Right cardiac atrium (tissue), 5 donors: ENCODE data around the gene LGALS1. TPM values are rescaled to one million over a fixed set of nuclear protein-coding genes. Genes with fewer than 3 reads are reported as not detected.

ENCODE experiments used
- ATAC-seq, 2 donors: fragments of 200-7000 bp; cut with Tn5 transposase; one replicate each; pipeline versions ENCODE4 v1.8.0 to v1.9.1; 2020; ENCODE audit warnings: moderate library complexity in 2 of 2, mild to moderate bottlenecking in 1 of 2
- DNase-seq, 3 donors: peaks; one replicate each; pipeline ENCODE4 v3.0.0-alpha.2; 2020
- H3K27ac ChIP-seq: one replicate; pipeline ENCODE4 v1.5.1; 2013; ENCODE audit warnings: mild to moderate bottlenecking, low read length, control low read depth, moderate library complexity
- H3K27me3 ChIP-seq: one replicate; pipeline ENCODE4 v1.6.1; 2013; ENCODE audit not compliant: control insufficient read depth, insufficient read depth
- H3K4me1 ChIP-seq: one replicate; pipeline ENCODE4 v1.6.1; 2013; ENCODE audit warnings: low read length; ENCODE audit not compliant: control insufficient read depth, insufficient read depth
- H3K4me3 ChIP-seq: one replicate; pipeline ENCODE4 v1.5.1; 2013; ENCODE audit warnings: low read length, control low read depth
- H3K9me3 ChIP-seq: one replicate; pipeline ENCODE4 v1.6.1; 2013; ENCODE audit warnings: low read length; ENCODE audit not compliant: control insufficient read depth
- WGBS: extraction: QIAGEN DNeasy Blood & Tissue Kit; methylation state at CpG from one replicate; pipeline ENCODE4 v1.1.7; 2013; 5-methylcytosine and 5-hydroxymethylcytosine counted together
- intact Hi-C, 4 donors: fragments of 100-400 bp; cut with DNase I; formaldehyde crosslinking; loops; one replicate each; pipeline versions ENCODE4 v1.11.0 to v1.14.0; 2022 to 2023
- polyA plus RNA-seq: library from polyadenylated mRNA; stranded (reverse); fragments of 200-250 nt; gene quantifications from one replicate; pipeline ENCODE4 v1.2.3, GENCODE V29; 2013
- total RNA-seq, 4 donors: library from RNA; stranded (reverse); fragmentation: NEBNext Ultra II Directional; extraction: Animal tissue kit (Norgen Biotek cat#: 25700); gene quantifications; one replicate each; pipeline ENCODE4 v1.2.1, GENCODE V29; 2021
- donor health status: healthy with polysubstance abuse.
- donor health status: DM: no; HTN: yes; CAD: no.
- donor health status: DM: no; HTN: no; CAD: no.
- donor health status: DM: no; HTN: yes; CAD: no; lungs with severe emphysema.
- donor health status: DM: yes; HTN: yes; CAD: no.

LGALS1 gene
- total and polyA plus RNA-seq, 5 donors, result 438 to 1,338 (median 636) TPM

- no peak overlapping the region for H3K27ac ChIP-seq
- peak in 1 of 3 donors; percentile 47 for DNase-seq
- peaks cover 14% of the 10 kb centered on the region for H3K4me1 ChIP-seq
- WGBS, result 69% methylated on average over 16 of the region's 16 CpGs
- no peaks in the 10 kb centered on the region for H3K9me3 ChIP-seq
- no peak for ATAC-seq
- no peak overlapping the region for H3K4me3 ChIP-seq
- H3K27me3 ChIP-seq, result no peaks in the 10 kb centered on the region
- intact Hi-C loops, result no loop called here
Observed at GRCh38 chr22:37663521-37664140, 11.8 kb upstream of the LGALS1 start.

- Histone ChIP-seq H3K9me3 (no peaks in the 10 kb centered on the region), H3K27me3 (no peaks in the 10 kb centered on the region), H3K4me3 (no peak overlapping the region), H3K27ac (peak overlapping the region; percentile 12), H3K4me1 (peaks cover 13% of the 10 kb centered on the region)
- ATAC-seq, result peak; percentile 45 to 64
- 39% methylated on average over 16 of the region's 16 CpGs for WGBS
- intact Hi-C loops, result no loop called here
- DNase-seq, result peak in 1 of 3 donors; percentile 75
Observed at GRCh38 chr22:37664249-37665101, 11.0 kb upstream of the LGALS1 start.

- Histone ChIP-seq H3K4me1 (peaks cover 6% of the 10 kb centered on the region), H3K4me3 (no peak overlapping the region), H3K9me3 (no peaks in the 10 kb centered on the region), H3K27ac (no peak overlapping the region), H3K27me3 (no peaks in the 10 kb centered on the region)
- DNase-seq (no peak), ATAC-seq (no peak)
- intact Hi-C loops, result no loop called here
- WGBS, result 90% methylated on average over 24 of the region's 24 CpGs
Observed at GRCh38 chr22:37665487-37665886, 9.9 kb upstream of the LGALS1 start.

- DNase-seq (no peak), ATAC-seq (no peak)
- Histone ChIP-seq H3K27me3 (no peaks in the 10 kb centered on the region), H3K27ac (no peak overlapping the region), H3K4me3 (no peak overlapping the region), H3K9me3 (no peaks in the 10 kb centered on the region), H3K4me1 (peaks cover 2% of the 10 kb centered on the region)
- intact Hi-C loops, result no loop called here
- WGBS, result 86% methylated on average over 6 of the region's 6 CpGs
Observed at GRCh38 chr22:37669586-37669985, 5.8 kb upstream of the LGALS1 start.

- Histone ChIP-seq H3K4me3 (no peak overlapping the region), H3K9me3 (no peaks in the 10 kb centered on the region), H3K4me1 (peaks cover 3% of the 10 kb centered on the region), H3K27me3 (no peaks in the 10 kb centered on the region), H3K27ac (no peak overlapping the region)
- DNase-seq (no peak), ATAC-seq (no peak)
- WGBS, result 75% methylated on average over 15 of the region's 15 CpGs
- intact Hi-C loops, result no loop called here
Observed at GRCh38 chr22:37672206-37672919, 3.1 kb upstream of the LGALS1 start.

GRCh38 chr22:37672920-37673455 lies 2.4 kb upstream of the LGALS1 start:
- Histone ChIP-seq H3K4me3 (no peak overlapping the region), H3K9me3 (no peaks in the 10 kb centered on the region), H3K27ac (no peak overlapping the region), H3K4me1 (peaks cover 4% of the 10 kb centered on the region), H3K27me3 (no peaks in the 10 kb centered on the region)
- WGBS, result 78% methylated on average over 11 of the region's 11 CpGs
- DNase-seq, result no peak
- intact Hi-C loops, result no loop called here
- no peak for ATAC-seq

GRCh38 chr22:37674248-37674647 lies 1.2 kb upstream of the LGALS1 start:
- ATAC-seq (no peak), DNase-seq (no peak)

GRCh38 chr22:37675930-37676735 lies 697 bp downstream of the LGALS1 start:
- intact Hi-C loops, result no loop called here
- 5% methylated on average over 17 of the region's 17 CpGs for WGBS

More at GRCh38 chr22:37674248-37674647, 1.2 kb upstream of the LGALS1 start:
- 87% methylated on average over 12 of the region's 12 CpGs for WGBS
- no peaks in the 10 kb centered on the region for H3K27me3 ChIP-seq
- no peaks in the 10 kb centered on the region for H3K9me3 ChIP-seq
- peak overlapping the region; percentile 37 for H3K27ac ChIP-seq
- H3K4me3 ChIP-seq, result no peak overlapping the region
- intact Hi-C loops, result no loop called here
- peaks cover 4% of the 10 kb centered on the region for H3K4me1 ChIP-seq

GRCh38 chr22:37676736-37677492 lies 1.5 kb downstream of the LGALS1 start:
- peak overlapping the region; percentile 98 for H3K27ac ChIP-seq
- DNase-seq, result peak; percentile 86 to 93 (median 91)
- ATAC-seq, result peak; percentile 22 to 62
- H3K4me3 ChIP-seq, result peak overlapping the region; percentile 91
- peaks cover 4% of the 10 kb centered on the region for H3K4me1 ChIP-seq
- 1% methylated on average over 42 of the region's 42 CpGs for WGBS
- H3K9me3 ChIP-seq, result no peaks in the 10 kb centered on the region
- H3K27me3 ChIP-seq, result no peaks in the 10 kb centered on the region
- intact Hi-C loops, result no loop called here

More at GRCh38 chr22:37675930-37676735, 697 bp downstream of the LGALS1 start:
- Histone ChIP-seq H3K4me3 (peak overlapping the region; percentile 91), H3K9me3 (no peaks in the 10 kb centered on the region), H3K27me3 (no peaks in the 10 kb centered on the region), H3K27ac (peak overlapping the region; percentile 98), H3K4me1 (peaks cover 4% of the 10 kb centered on the region)
- DNase-seq, result peak; percentile 58 to 82 (median 79)
- peak; percentile 3 to 18 for ATAC-seq
